ENCODE data around the gene DAAM1.

DNA sequence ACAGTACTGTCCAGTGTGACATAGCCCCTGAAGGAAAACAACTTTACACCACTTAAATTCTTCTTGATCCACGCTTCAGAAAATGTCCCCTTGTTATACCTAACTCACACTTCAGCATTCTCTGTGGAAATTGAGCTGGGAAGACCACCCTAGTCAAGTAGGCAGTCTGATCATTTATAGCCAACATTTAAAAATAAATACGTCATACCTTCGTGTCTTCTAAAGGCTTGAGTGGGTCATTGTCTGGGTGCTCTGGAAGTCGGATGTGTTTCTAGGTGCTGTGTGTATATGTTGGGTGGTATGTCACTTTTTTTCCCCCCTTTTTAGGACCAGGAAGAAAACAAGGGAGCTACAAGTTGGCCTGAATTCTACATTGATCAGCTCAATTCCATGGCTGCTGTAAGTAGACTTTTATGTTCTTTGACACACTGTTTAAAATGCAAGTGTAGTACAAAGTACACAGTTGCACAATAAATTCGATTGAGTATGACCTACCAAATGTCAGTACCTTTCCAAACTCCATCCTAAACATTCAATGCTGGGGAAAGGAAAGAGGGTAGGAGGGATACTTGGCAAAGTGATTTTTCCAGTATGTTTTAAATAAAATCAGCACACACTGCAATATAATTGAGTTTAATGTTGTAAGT is 126.6 kb downstream of the DAAM1 start:
- TF ChIP-seq POLR2A (IDR thresholded peaks at IDR 0.05; ENCODE audit: low read length) (no peak), RFX5 (IDR thresholded peaks at IDR 0.05) (no peak), JUN (IDR thresholded peaks at IDR 0.05) (no peak), ZNF302 (CRISPR knock-in tag; IDR thresholded peaks at IDR 0.05) (no peak), CHD4 (IDR thresholded peaks at IDR 0.05; ENCODE audit: borderline replicate concordance) (no peak), SMC3 (IDR thresholded peaks at IDR 0.05) (no peak), EP300 (IDR thresholded peaks at IDR 0.05) (no peak)
- TF ChIP-seq, protein P1, sequence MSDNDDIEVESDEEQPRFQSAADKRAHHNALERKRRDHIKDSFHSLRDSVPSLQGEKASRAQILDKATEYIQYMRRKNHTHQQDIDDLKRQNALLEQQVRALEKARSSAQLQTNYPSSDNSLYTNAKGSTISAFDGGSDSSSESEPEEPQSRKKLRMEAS (IDR thresholded peaks at IDR 0.05), result no peak
- TF ChIP-seq, protein P2, sequence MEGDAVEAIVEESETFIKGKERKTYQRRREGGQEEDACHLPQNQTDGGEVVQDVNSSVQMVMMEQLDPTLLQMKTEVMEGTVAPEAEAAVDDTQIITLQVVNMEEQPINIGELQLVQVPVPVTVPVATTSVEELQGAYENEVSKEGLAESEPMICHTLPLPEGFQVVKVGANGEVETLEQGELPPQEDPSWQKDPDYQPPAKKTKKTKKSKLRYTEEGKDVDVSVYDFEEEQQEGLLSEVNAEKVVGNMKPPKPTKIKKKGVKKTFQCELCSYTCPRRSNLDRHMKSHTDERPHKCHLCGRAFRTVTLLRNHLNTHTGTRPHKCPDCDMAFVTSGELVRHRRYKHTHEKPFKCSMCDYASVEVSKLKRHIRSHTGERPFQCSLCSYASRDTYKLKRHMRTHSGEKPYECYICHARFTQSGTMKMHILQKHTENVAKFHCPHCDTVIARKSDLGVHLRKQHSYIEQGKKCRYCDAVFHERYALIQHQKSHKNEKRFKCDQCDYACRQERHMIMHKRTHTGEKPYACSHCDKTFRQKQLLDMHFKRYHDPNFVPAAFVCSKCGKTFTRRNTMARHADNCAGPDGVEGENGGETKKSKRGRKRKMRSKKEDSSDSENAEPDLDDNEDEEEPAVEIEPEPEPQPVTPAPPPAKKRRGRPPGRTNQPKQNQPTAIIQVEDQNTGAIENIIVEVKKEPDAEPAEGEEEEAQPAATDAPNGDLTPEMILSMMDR (IDR thresholded peaks at IDR 0.05), result no peak
- TF ChIP-seq, protein P3, sequence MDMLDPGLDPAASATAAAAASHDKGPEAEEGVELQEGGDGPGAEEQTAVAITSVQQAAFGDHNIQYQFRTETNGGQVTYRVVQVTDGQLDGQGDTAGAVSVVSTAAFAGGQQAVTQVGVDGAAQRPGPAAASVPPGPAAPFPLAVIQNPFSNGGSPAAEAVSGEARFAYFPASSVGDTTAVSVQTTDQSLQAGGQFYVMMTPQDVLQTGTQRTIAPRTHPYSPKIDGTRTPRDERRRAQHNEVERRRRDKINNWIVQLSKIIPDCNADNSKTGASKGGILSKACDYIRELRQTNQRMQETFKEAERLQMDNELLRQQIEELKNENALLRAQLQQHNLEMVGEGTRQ (IDR thresholded peaks at IDR 0.05), result no peak

All from A549 (cell line).